GM18861 (cell line): ENCODE data around the gene MRPS27.

ENCODE experiments used
- ATAC-seq: cut with Tn5 transposase; IDR thresholded peaks from one replicate; pipeline ENCODE4 v1.9.1; 2021; ENCODE audit not compliant: unreplicated experiment

Gene MRPS27

GRCh38 chr5:72266862-72267261, 53.2 kb downstream of the MRPS27 start:
- ATAC-seq, result no peak

GRCh38 chr5:72265032-72265877, 54.8 kb downstream of the MRPS27 start:
- ATAC-seq, result no peak

- ATAC-seq, result no peak
Observed at GRCh38 chr5:72256536-72256935, 63.5 kb downstream of the MRPS27 start.

DNA sequence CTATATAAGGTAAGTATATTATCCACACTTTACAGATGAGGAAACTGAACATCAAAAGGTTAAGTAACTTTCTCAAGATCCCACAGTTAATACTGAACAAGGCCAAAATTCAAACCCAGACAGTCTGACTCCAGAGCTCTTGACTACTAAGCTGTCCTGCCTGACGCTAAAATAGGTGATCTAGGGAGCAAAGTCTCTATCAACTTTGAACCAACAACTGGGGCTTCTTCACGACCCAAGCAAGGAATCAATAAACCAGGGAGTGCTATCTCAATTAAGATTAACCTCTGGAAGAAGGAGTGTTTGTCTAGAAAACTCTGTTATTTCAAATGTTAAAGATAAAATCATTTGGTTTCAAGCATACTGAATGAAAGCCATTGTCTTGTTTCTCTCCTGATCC, 64.4 kb downstream of the MRPS27 start:
- no peak for ATAC-seq

DNA sequence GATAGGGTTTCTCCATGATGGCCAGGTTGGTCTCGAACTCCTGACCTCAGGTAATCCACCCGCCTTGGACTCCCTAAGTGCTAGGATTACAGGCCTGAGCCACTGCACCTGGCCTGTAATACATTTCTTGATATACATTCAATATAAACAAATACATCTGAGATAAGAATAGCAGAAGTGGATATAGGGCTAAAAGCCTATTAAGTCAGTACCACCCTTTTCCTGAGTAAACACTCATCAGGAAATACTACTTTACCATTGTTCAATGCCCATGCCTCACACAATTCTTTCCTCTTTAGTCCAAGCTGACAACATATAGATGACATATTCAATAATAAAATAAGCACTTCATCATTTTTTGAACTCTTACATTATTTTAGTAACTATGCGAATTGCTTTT, 64.8 kb downstream of the MRPS27 start:
- ATAC-seq, result no peak

- no peak for ATAC-seq
Observed at GRCh38 chr5:72252574-72253155, 67.4 kb downstream of the MRPS27 start.

- no peak for ATAC-seq
Observed at GRCh38 chr5:72252008-72252407, 68.0 kb downstream of the MRPS27 start.

- ATAC-seq, result no peak
Observed at GRCh38 chr5:72251386-72251785, 68.7 kb downstream of the MRPS27 start.

- no peak for ATAC-seq
Observed at GRCh38 chr5:72248410-72248981, 71.5 kb downstream of the MRPS27 start.

DNA sequence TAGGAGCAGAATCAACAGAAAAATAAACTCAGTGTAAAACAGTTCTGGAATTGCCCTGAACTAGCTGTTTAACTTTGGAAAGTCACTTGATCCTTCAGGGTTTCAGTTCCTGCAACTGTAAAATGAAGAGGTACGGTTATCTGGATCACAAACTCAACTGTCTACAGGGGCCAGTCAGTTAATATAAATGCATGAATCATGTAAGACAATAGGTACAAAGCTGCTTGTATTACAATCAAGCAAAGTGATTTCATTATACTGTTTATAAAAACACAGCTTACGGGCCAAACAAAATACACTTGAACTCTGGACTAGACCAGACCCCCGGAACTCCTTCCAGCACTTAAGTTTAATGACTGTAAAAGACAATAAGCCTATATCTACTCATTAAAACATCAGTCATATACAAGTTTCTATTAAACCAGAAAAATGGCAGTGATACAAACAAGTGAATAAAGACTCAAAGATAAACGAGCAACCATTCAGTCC, 73.0 kb downstream of the MRPS27 start:
- ATAC-seq, result no peak

DNA sequence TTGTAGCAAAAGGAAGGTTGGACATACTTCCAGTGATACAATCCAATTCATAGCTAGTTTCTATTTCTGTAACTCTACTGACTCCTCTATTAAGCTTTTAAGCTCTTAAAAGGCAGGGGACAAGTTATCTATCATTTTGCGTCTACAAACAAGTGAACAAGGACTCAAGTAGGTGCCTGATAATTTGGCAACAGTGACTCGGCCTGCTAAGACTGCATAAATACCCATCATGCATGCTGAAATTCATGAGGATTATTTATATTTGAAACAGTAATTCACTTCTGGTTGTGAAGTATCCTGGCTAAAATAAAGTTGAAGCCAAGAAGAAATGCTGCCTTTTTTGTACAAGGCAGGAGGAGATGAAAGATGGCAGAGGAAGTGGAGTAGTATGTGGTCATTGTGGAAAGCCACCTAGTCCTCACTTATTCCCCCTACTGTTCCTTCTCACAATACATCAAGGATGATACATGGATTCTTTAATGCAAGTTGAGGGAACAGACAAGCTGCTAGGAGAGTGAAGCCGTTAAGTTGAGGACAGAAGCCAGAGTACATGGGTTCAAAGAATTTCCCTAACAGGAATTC, 74.0 kb downstream of the MRPS27 start:
- ATAC-seq, result no peak

DNA sequence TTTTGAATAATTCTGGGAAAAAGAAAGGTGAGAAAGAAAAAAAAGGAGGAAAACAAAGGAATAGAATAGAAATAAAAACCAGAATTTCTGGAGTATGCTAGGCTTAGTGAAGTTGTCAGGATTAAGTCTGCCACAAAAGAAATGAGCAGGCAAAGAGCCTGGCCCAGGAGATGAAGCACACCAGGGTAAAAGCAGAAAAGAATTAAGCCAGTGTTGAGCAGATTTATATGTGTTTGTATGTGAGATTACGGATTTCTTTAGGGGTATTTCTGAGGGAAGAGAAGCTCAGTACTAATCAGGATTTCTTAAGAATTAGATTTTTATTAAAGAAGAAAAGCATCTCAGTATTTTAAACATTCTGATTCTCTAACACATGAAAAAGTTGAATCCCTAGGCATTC, 74.5 kb downstream of the MRPS27 start:
- ATAC-seq, result no peak

GRCh38 chr5:72244862-72245371, 75.1 kb downstream of the MRPS27 start:
- peak; percentile 89 for ATAC-seq

- no peak for ATAC-seq
Observed at GRCh38 chr5:72243706-72244105, 76.3 kb downstream of the MRPS27 start.

DNA sequence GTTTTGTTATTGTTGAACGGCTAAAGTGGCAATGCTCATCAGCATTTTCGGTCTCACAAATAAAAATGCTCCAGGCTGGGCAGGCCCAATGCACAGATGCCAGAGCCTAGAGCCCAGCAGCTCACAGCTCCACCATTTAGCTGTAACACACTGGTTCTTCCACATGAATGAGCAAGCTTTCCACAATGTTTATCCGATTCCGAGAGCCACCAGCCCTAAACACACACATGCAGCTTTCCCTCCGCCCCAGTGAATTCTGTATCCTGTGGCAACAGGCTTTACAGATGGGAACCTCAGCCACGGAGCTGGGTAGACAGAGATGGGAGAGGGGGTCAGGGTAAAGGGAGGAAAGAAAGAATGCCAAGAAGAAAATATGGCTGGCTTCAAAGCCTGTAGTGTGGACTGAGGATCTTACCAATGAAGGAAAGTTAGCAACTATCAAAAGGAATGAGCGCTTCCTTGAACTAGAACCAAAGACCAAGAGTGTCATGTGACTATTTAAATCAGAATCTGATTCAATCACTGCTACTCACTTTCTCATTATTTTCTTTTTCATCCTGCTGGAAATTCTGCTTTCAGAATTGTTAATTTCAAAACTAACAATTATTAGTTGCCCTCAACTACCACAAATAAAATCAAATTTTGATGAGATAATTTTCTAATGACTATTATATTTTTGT, 77.1 kb downstream of the MRPS27 start:
- no peak for ATAC-seq

DNA sequence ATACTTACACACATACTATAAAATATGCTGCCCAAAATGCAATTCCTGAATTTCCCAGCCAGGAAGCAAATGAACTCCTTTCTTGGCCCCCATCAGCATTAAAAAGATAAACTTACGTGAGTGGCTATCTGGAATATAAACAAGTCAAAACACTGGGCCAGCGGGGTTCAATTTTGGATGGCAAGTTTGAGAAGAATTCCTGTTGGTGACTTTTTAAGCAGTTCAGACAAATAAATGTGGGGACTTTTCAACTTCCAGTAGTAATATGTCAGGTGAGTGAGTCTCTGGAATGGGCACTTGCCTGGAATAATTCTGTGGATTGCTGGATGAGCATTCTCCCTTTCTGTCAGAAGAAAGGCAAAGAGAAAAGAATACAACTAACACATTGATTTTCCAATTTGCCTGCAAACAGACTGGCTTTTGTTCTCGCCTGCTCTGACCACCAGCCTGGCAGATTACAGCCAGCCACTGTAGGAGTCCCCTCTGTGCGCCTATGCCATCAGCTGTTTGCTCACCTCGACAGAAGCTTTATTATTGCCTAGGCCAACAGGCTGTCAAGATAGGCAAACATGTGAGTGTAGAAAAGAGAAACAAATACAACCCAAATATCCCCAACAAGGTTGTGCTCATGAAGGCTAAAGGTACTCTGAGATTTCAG, 78.6 kb downstream of the MRPS27 start:
- no peak for ATAC-seq

GRCh38 chr5:72238712-72239445, 81.2 kb downstream of the MRPS27 start:
- no peak for ATAC-seq

- no peak for ATAC-seq
Observed at GRCh38 chr5:72237879-72238278, 82.2 kb downstream of the MRPS27 start.

DNA sequence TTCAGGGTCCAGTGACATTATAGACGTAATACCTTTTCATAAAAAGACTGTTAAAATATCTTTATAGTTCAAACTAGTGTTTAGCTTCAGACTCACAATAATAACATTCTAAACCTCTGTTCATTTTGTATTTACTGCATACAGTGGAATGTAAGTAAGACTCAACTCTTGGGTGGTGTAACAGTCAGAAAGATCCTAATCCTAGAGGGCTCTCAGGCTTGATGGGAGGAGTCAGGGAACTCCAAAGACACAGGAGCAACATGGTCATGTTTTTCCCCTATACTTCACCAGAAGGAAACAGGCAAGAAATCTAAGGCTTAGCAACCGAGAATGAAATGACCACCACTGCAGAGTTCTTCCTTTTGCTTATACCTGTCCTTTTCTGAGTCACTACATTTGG, 82.6 kb downstream of the MRPS27 start:
- no peak for ATAC-seq

DNA sequence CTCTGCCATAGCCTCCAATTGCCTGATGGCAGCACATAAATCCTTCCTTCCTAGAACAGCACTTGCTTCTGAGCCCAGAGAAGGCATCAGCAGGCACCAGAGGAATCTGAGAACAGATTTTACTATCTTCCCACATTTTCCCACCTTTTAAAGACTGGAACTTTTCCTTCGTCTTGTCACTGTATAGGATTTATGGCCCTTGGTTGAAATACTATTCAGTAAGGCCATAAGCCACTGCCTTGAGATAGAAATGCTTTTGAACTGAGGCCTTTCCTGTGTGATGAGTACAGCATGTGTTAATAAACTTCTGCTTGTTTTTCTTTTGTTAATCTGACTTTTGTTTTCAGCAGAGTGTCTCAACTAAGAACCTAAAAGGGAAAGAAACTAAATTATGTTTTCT, 84.3 kb downstream of the MRPS27 start:
- no peak for ATAC-seq
